ENCODE data around the gene RPS6KB2. TPM values are rescaled to one million over a fixed set of nuclear protein-coding genes. Genes with fewer than 3 reads are reported as not detected.

Gene RPS6KB2
- total and polyA plus RNA-seq, 9 of the 15 experiments (the other 6 are each of a cell fraction or from before 2014, with no cell fraction given), result 0.42 to 122 (median 82.6) TPM

DNA sequence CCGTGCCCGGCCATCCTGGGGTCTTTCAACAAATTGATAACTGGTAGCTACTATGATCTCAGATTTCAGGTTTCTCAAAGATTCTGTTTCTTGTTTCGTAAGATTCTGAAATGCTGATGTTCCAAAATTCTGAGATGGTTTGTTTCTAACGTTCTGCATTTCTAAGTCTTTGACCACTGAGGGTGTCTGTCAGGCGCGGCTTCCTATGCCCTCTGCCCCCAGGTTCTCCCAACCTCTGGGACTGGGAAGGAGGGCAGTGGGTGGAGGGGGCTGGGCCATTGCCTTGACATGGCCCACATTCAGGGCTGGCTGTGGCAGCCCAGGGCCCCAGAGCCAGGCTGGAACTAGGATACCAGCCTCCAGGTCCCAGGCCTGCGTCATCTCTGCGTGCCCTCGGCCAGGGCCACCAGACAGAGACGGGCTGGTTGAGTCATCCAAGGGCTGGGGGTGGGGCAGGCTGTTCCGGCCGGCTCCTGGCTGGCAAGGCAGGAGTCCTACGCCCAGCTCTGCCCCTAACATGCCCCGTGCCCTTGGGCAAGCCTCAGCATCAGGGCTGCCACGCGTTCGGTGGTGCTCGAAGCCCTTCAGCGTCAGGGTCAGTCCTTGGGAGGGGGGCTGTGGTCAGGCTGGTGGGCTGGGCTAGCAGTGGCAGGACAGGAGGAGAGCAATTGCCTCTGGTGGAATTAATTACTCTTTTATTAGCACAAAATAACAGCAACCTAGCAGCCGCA, 35.6 kb downstream of the RPS6KB2 start (continued):
- TF ChIP-seq RBM34 (IDR thresholded peaks at IDR 0.05; ENCODE audit: borderline replicate concordance, insufficient read depth, low read length), result no peak
- TF ChIP-seq, protein P1, sequence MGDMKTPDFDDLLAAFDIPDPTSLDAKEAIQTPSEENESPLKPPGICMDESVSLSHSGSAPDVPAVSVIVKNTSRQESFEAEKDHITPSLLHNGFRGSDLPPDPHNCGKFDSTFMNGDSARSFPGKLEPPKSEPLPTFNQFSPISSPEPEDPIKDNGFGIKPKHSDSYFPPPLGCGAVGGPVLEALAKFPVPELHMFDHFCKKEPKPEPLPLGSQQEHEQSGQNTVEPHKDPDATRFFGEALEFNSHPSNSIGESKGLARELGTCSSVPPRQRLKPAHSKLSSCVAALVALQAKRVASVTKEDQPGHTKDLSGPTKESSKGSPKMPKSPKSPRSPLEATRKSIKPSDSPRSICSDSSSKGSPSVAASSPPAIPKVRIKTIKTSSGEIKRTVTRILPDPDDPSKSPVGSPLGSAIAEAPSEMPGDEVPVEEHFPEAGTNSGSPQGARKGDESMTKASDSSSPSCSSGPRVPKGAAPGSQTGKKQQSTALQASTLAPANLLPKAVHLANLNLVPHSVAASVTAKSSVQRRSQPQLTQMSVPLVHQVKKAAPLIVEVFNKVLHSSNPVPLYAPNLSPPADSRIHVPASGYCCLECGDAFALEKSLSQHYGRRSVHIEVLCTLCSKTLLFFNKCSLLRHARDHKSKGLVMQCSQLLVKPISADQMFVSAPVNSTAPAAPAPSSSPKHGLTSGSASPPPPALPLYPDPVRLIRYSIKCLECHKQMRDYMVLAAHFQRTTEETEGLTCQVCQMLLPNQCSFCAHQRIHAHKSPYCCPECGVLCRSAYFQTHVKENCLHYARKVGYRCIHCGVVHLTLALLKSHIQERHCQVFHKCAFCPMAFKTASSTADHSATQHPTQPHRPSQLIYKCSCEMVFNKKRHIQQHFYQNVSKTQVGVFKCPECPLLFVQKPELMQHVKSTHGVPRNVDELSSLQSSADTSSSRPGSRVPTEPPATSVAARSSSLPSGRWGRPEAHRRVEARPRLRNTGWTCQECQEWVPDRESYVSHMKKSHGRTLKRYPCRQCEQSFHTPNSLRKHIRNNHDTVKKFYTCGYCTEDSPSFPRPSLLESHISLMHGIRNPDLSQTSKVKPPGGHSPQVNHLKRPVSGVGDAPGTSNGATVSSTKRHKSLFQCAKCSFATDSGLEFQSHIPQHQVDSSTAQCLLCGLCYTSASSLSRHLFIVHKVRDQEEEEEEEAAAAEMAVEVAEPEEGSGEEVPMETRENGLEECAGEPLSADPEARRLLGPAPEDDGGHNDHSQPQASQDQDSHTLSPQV (IDR thresholded peaks at IDR 0.05), result peak; percentile 96
- TF ChIP-seq WHSC1 (IDR thresholded peaks at IDR 0.05; ENCODE audit: low read length), result no peak
- peak; percentile 87 for TF ChIP-seq MTA3 (IDR thresholded peaks at IDR 0.05; ENCODE audit: borderline replicate concordance)
- TF ChIP-seq ZNF143 (CRISPR knock-in tag; IDR thresholded peaks at IDR 0.05), result 0 out of 2 replicates have a peak, but pooled peaks have one; percentile 35
- no peak for TF ChIP-seq NCOA6 (IDR thresholded peaks at IDR 0.05)
- no peak for TF ChIP-seq RBM25 (IDR thresholded peaks at IDR 0.05; ENCODE audit: low read depth, low read length, severe bottlenecking)
- TF ChIP-seq, protein P2, sequence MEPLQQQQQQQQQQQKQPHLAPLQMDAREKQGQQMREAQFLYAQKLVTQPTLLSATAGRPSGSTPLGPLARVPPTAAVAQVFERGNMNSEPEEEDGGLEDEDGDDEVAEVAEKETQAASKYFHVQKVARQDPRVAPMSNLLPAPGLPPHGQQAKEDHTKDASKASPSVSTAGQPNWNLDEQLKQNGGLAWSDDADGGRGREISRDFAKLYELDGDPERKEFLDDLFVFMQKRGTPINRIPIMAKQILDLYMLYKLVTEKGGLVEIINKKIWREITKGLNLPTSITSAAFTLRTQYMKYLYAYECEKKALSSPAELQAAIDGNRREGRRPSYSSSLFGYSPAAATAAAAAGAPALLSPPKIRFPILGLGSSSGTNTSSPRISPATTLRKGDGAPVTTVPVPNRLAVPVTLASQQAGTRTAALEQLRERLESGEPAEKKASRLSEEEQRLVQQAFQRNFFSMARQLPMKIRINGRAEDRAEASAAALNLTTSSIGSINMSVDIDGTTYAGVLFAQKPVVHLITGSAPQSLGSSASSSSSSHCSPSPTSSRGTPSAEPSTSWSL (CRISPR knock-in tag; IDR thresholded peaks at IDR 0.05; ENCODE audit: borderline replicate concordance), result no peak
- no peak for TF ChIP-seq ZC3H11A (IDR thresholded peaks at IDR 0.05; ENCODE audit: low read depth, low read length)
- no peak for TF ChIP-seq ZNF253 (CRISPR knock-in tag; conservative IDR thresholded peaks at IDR 0.05)
- TF ChIP-seq PCBP1 (IDR thresholded peaks at IDR 0.05; ENCODE audit: low read depth, low read length, poor library complexity, severe bottlenecking), result peak; percentile 79
- 0 out of 2 replicates have a peak, but pooled peaks have one; percentile 32 for TF ChIP-seq RUNX1 (IDR thresholded peaks at IDR 0.05; ENCODE audit: low read depth)
- TF ChIP-seq HNRNPUL1 (IDR thresholded peaks at IDR 0.05; ENCODE audit: low read length), result no peak
- no peak for TF ChIP-seq ZNF121 (CRISPR knock-in tag; conservative IDR thresholded peaks at IDR 0.05)
- no peak for TF ChIP-seq ZNF23 (CRISPR knock-in tag; IDR thresholded peaks at IDR 0.05)
- TF ChIP-seq RBBP5 (IDR thresholded peaks at IDR 0.05; ENCODE audit: borderline replicate concordance, insufficient read depth, low read length, poor library complexity, severe bottlenecking), result no peak
- TF ChIP-seq, protein P3, sequence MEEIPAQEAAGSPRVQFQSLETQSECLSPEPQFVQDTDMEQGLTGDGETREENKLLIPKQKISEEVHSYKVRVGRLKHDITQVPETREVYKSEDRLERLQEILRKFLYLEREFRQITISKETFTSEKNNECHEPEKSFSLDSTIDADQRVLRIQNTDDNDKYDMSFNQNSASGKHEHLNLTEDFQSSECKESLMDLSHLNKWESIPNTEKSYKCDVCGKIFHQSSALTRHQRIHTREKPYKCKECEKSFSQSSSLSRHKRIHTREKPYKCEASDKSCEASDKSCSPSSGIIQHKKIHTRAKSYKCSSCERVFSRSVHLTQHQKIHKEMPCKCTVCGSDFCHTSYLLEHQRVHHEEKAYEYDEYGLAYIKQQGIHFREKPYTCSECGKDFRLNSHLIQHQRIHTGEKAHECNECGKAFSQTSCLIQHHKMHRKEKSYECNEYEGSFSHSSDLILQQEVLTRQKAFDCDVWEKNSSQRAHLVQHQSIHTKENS (CRISPR knock-in tag; IDR thresholded peaks at IDR 0.05), result no peak
- no peak for TF ChIP-seq KDM1A (IDR thresholded peaks at IDR 0.05)
- TF ChIP-seq, protein P4, sequence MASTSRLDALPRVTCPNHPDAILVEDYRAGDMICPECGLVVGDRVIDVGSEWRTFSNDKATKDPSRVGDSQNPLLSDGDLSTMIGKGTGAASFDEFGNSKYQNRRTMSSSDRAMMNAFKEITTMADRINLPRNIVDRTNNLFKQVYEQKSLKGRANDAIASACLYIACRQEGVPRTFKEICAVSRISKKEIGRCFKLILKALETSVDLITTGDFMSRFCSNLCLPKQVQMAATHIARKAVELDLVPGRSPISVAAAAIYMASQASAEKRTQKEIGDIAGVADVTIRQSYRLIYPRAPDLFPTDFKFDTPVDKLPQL (IDR thresholded peaks at IDR 0.05; ENCODE audit: extremely low read depth, insufficient read length), result no peak
- TF ChIP-seq ILF3 (IDR thresholded peaks at IDR 0.05; ENCODE audit: borderline replicate concordance), result no peak
- peak; percentile 47 for TF ChIP-seq HCFC1 (IDR thresholded peaks at IDR 0.05; ENCODE audit: low read depth, low read length)

Measured in K562 (cell line).